ENCODE data around the gene PNMA8B. TPM values are rescaled to one million over a fixed set of nuclear protein-coding genes. Genes with fewer than 3 reads are reported as not detected.

PNMA8B gene
- polyA plus RNA-seq, 1 donor from 2014 or later, result 10.1 TPM

- no peak overlapping the region for H3K27ac ChIP-seq (ENCODE audit: low read length)
- no peak overlapping the region for H3K9ac ChIP-seq (ENCODE audit: low read length)
- no peak overlapping the region for H3K4me3 ChIP-seq (ENCODE audit: low read length)
- no peak overlapping the region for H2AFZ ChIP-seq (ENCODE audit: low read depth, low read length)
- peaks cover 4% of the 10 kb centered on the region for H3F3A ChIP-seq (ENCODE audit: insufficient read depth, low read length, poor library complexity, severe bottlenecking)
- no peak overlapping the region for H3K4me2 ChIP-seq (ENCODE audit: low read length)
- H3K36me3 ChIP-seq (ENCODE audit: insufficient read depth, low read length), result no peaks in the 10 kb centered on the region
- no peaks in the 10 kb centered on the region for H3K9me3 ChIP-seq (ENCODE audit: low read length)
- no peaks in the 10 kb centered on the region for H3K27me3 ChIP-seq (ENCODE audit: insufficient read depth, low read depth, low read length)
- no peaks in the 10 kb centered on the region for H3K9me2 ChIP-seq (ENCODE audit: insufficient read depth, low read length)
- no peaks in the 10 kb centered on the region for H4K20me1 ChIP-seq (ENCODE audit: insufficient read depth)
- no peaks in the 10 kb centered on the region for H3K79me2 ChIP-seq (replicated peaks; ENCODE audit: insufficient read depth, low read length)
- TF ChIP-seq REST (IDR thresholded peaks at IDR 0.05; ENCODE audit: borderline replicate concordance) (no peak), SMC3 (conservative IDR thresholded peaks at IDR 0.05; ENCODE audit: poor library complexity) (no peak), POLR2AphosphoS5 (IDR thresholded peaks at IDR 0.05) (no peak), EZH2 (IDR thresholded peaks at IDR 0.05; ENCODE audit: borderline replicate concordance, insufficient read depth, low read length, poor library complexity, severe bottlenecking) (no peak), MXI1 (conservative IDR thresholded peaks at IDR 0.05; ENCODE audit: poor library complexity, severe bottlenecking) (no peak), EP300 (conservative IDR thresholded peaks at IDR 0.05; ENCODE audit: poor library complexity, severe bottlenecking) (no peak), RAD21 (conservative IDR thresholded peaks at IDR 0.05) (no peak), TAF1 (IDR thresholded peaks at IDR 0.05; ENCODE audit: low read depth) (no peak)
- TF ChIP-seq, protein P1, sequence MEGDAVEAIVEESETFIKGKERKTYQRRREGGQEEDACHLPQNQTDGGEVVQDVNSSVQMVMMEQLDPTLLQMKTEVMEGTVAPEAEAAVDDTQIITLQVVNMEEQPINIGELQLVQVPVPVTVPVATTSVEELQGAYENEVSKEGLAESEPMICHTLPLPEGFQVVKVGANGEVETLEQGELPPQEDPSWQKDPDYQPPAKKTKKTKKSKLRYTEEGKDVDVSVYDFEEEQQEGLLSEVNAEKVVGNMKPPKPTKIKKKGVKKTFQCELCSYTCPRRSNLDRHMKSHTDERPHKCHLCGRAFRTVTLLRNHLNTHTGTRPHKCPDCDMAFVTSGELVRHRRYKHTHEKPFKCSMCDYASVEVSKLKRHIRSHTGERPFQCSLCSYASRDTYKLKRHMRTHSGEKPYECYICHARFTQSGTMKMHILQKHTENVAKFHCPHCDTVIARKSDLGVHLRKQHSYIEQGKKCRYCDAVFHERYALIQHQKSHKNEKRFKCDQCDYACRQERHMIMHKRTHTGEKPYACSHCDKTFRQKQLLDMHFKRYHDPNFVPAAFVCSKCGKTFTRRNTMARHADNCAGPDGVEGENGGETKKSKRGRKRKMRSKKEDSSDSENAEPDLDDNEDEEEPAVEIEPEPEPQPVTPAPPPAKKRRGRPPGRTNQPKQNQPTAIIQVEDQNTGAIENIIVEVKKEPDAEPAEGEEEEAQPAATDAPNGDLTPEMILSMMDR (IDR thresholded peaks at IDR 0.05; ENCODE audit: poor library complexity, severe bottlenecking), result no peak
Measured at GRCh38 chr19:46482631-46483030, 13.0 kb downstream of the PNMA8B start.

- Histone ChIP-seq H3K4me3 (ENCODE audit: low read length) (no peak overlapping the region), H3K27ac (ENCODE audit: low read length) (peak overlapping the region; percentile 99), H3K36me3 (ENCODE audit: insufficient read depth, low read length) (no peaks in the 10 kb centered on the region), H3K79me2 (replicated peaks; ENCODE audit: insufficient read depth, low read length) (no peaks in the 10 kb centered on the region), H3K9me3 (ENCODE audit: low read length) (no peaks in the 10 kb centered on the region), H3F3A (ENCODE audit: insufficient read depth, low read length, poor library complexity, severe bottlenecking) (peaks cover 4% of the 10 kb centered on the region), H3K9ac (ENCODE audit: low read length) (peak overlapping the region; percentile 11), H4K20me1 (ENCODE audit: insufficient read depth) (no peaks in the 10 kb centered on the region), H3K9me2 (ENCODE audit: insufficient read depth, low read length) (no peaks in the 10 kb centered on the region), H3K4me2 (ENCODE audit: low read length) (no peak overlapping the region), H2AFZ (ENCODE audit: low read depth, low read length) (no peak overlapping the region), H3K27me3 (ENCODE audit: insufficient read depth, low read depth, low read length) (no peaks in the 10 kb centered on the region)
- TF ChIP-seq RAD21 (conservative IDR thresholded peaks at IDR 0.05), result no peak
- TF ChIP-seq SMC3 (conservative IDR thresholded peaks at IDR 0.05; ENCODE audit: poor library complexity), result no peak
- TF ChIP-seq EZH2 (IDR thresholded peaks at IDR 0.05; ENCODE audit: borderline replicate concordance, insufficient read depth, low read length, poor library complexity, severe bottlenecking), result no peak
- TF ChIP-seq EP300 (conservative IDR thresholded peaks at IDR 0.05; ENCODE audit: poor library complexity, severe bottlenecking), result no peak
- TF ChIP-seq MXI1 (conservative IDR thresholded peaks at IDR 0.05; ENCODE audit: poor library complexity, severe bottlenecking), result no peak
- TF ChIP-seq, protein P1 (IDR thresholded peaks at IDR 0.05; ENCODE audit: poor library complexity, severe bottlenecking), result no peak
- no peak for TF ChIP-seq TAF1 (IDR thresholded peaks at IDR 0.05; ENCODE audit: low read depth)
- no peak for TF ChIP-seq POLR2AphosphoS5 (IDR thresholded peaks at IDR 0.05)
- no peak for TF ChIP-seq REST (IDR thresholded peaks at IDR 0.05; ENCODE audit: borderline replicate concordance)
Measured at GRCh38 chr19:46481947-46482346, 13.7 kb downstream of the PNMA8B start.

Data from neural cell (in vitro differentiated cells).